22Rv1 (cell line): ENCODE measurements around the gene COL24A1.

Experiments used
- H3K27ac ChIP-seq: fragments of 450-650 bp; 2 replicates; pipeline ENCODE4 v1.5.1; 2017
- ZFX ChIP-seq: fragments of 450-650 bp; IDR thresholded peaks from 2 replicates; pipeline ENCODE4 v1.6.1; 2017; ENCODE audit warnings: antibody characterized with exemption, borderline replicate concordance
- TF ChIP-seq, protein P1 (sequence below): fragments of 450-650 bp; IDR thresholded peaks from 2 replicates; pipeline ENCODE4 v1.5.1; 2017; ENCODE audit warnings: mild to moderate bottlenecking

Gene COL24A1

DNA sequence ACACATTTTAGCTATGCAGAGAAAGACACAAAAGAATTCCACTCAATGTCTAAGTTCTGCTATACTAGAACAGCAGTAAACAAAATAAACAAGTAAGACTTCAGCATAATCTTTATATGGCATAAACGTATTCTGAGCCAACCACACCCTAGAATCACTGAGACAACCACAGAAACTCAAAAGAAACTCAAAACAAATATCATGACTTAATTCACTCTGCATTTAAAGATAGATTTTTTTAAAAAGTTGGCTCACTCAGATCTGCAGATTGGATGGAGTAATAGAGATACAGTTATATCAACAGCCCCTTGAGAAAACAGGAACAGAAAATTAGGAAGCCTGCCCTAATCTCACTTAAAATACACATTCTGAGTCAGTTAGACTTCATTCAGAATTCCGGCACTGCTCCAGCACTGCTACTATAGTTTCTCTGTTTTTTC lies 95.0 kb downstream of the COL24A1 start:
- H3K27ac ChIP-seq: no peak overlapping the region
- TF ChIP-seq, protein P1, sequence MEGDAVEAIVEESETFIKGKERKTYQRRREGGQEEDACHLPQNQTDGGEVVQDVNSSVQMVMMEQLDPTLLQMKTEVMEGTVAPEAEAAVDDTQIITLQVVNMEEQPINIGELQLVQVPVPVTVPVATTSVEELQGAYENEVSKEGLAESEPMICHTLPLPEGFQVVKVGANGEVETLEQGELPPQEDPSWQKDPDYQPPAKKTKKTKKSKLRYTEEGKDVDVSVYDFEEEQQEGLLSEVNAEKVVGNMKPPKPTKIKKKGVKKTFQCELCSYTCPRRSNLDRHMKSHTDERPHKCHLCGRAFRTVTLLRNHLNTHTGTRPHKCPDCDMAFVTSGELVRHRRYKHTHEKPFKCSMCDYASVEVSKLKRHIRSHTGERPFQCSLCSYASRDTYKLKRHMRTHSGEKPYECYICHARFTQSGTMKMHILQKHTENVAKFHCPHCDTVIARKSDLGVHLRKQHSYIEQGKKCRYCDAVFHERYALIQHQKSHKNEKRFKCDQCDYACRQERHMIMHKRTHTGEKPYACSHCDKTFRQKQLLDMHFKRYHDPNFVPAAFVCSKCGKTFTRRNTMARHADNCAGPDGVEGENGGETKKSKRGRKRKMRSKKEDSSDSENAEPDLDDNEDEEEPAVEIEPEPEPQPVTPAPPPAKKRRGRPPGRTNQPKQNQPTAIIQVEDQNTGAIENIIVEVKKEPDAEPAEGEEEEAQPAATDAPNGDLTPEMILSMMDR: no peak
- TF ChIP-seq ZFX: no peak

DNA sequence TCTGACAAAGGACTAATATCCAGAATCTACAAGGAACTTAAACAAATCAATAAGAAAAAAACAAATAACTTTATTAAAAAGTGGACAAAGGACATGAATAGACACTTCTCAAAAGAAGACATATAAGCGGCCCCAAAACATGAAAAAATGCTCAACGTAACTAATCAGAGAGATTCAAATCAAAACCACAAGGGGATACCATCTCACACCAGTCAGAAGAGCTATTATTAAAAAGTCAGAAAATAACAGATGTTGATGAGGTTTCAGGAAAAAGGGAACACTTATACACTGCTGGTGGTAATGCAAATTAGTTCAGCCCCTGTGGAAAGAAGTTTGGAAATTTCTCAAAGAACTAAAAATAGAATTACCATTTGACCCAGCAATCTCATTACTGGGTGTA lies 102.2 kb downstream of the COL24A1 start:
- no peak for TF ChIP-seq ZFX
- TF ChIP-seq, protein P1: no peak
- H3K27ac ChIP-seq: no peak overlapping the region

DNA sequence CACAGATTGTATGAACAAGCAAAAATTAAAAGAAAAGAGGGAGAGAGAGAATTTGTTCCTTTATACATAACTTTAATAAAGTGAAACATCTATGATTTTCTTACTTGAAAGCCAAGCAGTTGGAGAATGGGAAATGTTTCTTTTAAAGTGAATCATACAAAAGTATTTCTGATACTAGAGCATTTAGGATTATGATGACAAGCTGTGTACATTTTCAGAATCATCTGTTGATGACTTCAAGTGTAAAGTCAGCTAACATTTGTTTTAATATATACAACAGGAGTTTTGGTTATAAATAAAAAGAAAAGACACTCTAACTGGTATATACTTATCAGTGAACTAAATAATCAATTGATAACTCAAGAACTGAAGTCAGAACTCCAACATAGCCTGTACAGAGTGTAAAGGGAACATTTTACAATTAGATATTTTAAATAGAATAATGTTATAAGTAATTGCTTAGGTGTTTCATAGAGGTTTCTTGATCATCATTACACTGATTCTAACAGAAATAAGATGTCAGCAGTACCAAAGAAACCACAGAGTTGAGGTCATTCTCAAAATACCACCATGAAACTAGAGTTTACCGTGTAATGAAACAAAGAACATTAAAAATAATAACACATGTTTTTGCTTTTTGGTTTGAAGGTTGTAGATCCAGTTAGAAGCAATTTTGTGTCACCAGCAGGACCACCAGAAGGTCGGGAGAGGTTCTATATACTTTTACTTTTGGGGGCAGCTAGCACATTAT lies 103.4 kb downstream of the COL24A1 start:
- TF ChIP-seq, protein P1: no peak
- no peak for TF ChIP-seq ZFX
- H3K27ac ChIP-seq: no peak overlapping the region

DNA sequence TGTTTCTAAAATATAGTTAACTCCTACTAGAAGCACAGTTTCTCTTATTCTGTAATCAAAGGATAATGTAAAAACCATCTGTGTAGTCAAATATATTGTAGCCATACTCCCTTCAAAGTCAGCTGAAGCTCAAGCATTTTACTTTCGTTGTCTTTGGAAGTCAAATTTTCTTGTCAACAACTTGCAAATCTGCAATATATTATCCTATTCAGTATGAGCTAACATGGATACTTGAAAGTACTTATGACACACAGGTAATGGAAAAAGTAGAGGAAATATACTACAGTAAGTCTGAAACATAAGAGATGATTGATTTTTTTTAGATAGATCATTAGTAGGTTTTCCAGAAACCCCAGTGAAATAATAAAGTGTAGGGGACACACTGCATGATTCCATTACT lies 121.5 kb downstream of the COL24A1 start:
- TF ChIP-seq, protein P1: no peak
- TF ChIP-seq ZFX: no peak
- no peak overlapping the region for H3K27ac ChIP-seq

DNA sequence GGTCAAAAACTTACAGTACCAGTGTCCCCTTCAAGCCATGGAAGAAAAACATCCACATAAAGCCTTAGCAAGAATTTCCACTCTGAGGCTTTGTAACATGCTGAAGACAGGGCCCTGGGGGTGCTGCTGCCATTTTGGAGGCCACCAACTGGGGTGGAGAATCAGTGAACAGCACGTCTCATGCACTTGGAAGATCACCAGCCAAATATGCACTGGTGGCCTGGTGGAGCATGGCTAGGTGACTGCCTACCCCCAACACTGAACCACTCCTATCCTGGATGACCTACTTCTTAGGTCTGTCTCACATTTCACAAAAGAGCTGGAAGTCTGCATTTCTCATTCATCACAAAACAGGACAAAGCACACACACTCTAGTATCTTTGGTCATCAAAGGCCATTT lies 126.4 kb downstream of the COL24A1 start:
- no peak for TF ChIP-seq ZFX
- TF ChIP-seq, protein P1: no peak

DNA sequence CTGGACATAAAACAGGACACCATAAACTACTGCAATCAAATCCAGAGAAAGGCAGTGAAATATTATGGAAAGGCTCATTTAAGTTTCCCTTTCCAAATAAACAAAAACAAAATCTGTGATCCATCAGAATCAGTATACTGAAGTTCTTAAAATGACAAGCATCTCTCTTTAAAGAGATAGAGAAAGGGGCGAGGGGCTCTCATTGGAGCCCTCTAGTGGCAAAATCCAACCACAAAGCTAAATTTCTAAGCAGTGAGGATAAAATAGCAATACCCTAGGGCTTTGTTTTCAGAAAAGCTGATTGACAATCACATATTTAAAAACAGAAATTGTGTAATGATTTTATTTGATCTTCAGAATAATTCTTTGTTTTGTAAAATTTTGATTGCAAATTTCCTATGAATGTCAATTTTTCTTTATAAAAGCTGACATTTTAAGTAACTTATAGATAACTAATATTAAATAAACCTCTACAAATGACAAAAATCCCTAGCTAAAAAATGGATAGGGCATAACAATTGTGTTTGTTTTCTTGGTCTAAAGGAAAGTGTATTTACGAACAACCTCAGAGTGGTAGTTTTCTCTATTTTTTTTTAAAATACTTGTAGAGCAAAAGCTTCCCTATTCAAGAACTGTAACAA lies 138.2 kb downstream of the COL24A1 start:
- no peak overlapping the region for H3K27ac ChIP-seq
- TF ChIP-seq, protein P1: peak; percentile 96
- no peak for TF ChIP-seq ZFX

More for the DNA sequence above, 126.4 kb downstream of the COL24A1 start:
- no peak overlapping the region for H3K27ac ChIP-seq
